Stimulated activated CD4-positive, alpha-beta T cell treated with anti-CD3 and anti-CD28 coated beads, Interleukin-1b, Interleukin-23, amount 100 ng/mL, for 1 hour (primary cell): Measurements from ENCODE around the gene TMEM204.

Experiments used
- DNase-seq, 2 donors: peaks; one replicate each; pipeline ENCODE4 v3.0.0-alpha.2; 2020; ENCODE audit warnings: low read depth in 2 of 2

TMEM204 gene

DNA sequence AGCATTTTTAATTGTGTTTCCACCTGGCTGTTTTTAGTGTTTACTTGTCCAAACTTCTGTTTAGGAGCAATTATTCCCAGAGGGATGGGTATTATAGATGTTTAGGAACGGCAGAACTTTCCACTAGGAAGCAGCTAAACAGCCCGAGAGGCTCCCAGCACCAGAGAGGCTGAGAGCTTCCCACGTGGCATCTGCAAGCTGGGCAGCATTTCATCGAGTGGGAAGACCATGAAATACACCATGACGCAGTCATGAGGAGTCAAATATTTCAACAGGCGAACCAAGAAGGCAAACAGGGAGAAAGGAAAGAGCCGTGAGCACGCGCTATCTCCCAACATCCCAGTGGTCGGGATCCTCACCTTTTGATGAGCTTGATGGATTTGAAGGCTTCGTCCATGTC is 24.1 kb downstream of the TMEM204 start:
- no peak for DNase-seq

DNA sequence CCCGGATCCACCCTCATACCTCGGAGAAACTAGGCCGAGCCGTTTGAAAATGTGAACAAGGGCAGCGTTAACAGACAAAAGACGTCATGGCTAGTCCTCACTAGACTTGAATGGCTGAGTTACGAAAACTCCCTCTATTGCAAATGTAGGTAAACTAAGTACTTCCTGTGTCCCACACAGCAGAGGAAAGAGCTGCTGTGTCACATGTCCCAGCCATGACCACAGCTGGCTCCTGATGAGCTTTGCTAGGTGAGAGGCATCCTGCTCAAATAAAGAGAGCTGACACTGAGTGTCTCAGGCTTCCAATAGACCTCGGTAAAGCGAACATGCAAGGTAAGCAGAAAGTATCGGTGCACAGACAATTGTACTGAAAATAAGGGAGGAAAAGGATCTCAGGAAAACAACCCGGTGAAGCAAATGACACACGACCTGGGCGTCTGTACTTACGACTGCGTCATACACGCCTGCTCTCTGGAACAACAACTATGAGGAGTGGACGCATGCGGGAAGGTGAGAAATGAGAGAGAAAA is 26.0 kb downstream of the TMEM204 start:
- DNase-seq = no peak

DNA sequence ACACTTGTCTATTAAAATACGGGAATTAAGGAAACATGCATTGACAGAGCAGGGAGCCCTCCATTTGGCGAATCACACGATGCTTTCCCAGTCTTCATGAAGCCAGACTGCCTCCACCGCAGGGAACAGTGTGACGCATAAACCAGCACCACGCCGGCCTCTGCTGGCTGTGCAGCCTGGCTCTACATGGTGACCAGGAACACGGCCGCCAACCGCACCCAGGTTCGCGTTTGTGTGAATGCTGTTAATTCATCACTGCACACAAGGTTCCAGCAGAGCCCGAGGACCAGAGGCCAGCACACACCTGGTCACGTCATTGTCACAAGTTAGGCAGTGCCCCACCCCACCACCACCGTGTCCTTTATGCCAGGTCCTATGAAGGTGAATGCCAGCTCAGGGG is 26.7 kb downstream of the TMEM204 start:
- DNase-seq = no peak

DNA sequence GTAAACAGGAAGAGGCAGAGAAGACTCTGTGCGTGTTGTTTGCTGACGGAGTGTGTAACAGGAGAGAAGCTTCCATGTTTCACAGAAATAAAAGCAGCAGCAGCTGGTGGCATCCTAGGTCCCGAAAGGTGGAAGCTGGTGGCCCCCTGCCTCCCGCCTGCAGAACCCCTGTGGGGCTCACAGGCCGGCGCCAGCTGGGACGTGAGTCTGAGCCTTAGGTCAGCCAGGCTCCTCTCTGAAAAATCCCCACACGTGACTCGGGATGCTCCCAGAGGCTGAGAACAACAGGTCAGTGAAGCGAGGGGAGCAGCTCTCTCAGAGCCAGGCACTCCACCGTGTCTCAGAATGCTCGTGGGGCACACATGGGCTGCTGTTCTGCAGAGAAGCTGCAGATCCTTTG is 27.4 kb downstream of the TMEM204 start:
- no peak for DNase-seq

DNA sequence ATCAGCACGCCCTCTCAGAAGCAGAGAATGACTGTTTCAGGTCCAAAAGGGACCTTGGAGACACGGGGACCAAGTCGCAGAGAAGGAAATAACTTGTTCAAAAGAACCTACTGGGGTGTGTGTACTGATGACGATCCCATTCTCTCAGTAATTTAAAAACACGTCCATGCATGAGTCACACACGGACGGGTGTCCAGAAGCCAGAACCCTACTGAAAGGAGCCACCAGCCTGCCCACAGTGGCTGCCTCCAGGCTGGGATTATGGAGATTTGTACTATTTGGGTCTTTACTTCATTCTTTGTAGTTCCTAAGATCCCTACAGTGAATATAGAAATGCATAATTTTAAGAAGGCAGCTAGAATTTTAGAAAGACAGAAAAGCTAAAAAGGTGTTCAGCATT is 27.8 kb downstream of the TMEM204 start:
- no peak for DNase-seq

DNA sequence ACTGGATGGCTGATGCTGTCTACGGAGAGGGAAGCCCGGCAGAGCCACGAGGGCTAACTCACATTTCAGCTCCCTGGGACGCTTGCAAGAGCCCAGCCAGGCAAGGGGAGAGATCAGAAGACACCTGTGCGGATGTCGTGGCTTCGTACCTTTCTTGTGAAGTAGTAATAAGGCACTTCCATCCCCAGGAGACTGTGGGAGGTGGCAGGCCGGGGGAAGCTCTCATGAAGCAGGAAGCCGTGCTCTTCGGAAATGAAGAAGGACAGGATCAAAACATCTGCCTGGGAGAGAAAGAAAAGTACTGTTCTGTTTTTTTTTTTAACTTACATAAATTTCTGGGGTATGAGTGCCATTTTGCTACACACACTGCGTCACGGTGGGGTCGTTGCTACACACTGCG is 28.4 kb downstream of the TMEM204 start:
- no peak for DNase-seq

DNA sequence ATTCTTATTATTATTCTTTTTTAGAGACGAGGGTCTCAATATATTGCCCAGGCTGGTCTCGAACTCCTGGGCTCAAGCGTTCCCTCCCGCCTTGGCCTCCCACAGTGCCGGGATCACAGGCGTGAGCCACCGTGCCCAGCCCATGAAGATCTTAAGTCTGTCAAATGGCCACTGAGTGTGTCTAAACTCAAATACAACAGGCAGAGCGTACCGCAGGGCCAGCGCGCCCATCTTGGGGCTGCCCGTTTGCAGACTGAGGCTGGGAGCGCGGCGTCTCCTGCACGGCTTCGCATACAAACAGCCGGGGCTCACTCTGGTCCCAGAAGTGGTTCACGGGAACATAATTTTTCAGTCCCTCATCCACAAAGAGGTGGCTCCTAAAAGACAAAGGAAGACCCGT is 30.3 kb downstream of the TMEM204 start:
- no peak for DNase-seq

DNA sequence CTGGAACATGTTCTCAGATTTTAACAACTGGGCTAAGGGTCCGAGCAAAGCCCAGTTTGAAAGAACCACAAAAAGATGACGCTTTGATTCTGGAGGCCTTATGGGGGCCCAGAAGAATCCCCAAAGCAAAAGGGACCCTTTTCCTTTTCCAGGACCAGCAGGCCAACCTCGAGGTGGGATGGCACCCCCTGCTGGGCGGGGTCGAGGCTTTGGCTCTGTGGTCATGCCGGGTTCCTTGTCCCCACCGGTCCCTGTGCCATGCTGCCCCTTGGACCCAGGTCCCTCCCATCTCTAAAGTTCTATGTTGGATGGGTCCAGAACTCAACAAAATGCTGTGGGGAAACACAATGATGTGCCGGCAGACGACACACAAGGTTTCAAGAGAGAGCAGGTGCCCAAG is 30.9 kb downstream of the TMEM204 start:
- no peak for DNase-seq

DNA sequence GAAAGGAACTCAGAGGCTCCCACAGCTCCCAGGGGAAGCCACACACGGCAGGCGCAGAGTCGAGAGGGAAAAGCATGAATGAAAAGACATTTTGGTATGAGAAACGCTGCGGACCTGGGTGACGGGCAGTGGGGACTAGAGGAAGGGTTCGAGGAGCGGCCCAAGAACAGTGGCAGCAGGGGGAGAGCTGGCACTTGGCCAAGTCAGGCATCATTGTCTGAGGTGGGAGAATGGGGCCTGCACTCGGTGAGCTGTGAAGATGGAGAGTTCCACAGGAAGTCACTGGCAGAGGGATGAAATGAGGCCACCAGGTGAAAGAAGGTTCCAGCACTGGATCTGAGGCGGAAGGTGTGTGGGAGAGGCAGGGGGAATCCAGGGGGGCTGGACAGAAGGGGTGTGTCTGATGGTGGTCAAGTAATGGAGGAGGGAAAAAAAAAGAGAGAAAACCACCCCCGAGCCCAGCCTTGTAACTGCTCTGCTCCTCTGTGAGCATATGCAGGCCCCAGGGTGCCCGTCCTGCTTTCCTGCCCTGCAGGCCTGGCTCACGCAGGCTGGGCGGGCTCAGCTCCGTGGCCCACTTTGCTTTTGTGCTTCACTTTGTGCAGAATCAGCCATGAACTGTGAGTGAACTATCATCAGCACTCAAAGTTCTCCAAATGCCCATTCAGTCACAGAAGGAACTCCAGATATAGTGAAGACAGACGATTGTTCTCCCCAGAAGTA is 31.8 kb downstream of the TMEM204 start:
- DNase-seq = no peak

DNA sequence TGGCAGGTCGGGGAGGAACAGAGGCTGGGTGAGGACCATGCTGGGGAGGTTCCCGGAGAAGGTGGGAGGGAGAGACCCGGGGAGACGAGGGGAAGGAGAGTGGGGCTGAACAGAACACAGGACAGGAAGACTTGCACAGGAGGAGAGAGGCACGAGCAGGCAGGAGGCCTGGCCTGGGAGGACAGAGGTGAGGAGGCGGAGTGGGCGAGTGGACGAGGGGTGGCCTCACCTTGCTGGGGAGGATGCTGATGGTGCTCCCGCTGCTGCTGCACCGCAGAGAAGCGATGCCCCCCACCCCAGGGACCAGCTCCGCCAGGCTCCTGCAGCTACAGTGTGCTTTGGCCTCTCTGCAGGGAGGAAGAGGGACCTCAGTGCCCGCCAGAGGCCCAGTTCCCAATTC is 34.5 kb downstream of the TMEM204 start:
- no peak for DNase-seq

DNA sequence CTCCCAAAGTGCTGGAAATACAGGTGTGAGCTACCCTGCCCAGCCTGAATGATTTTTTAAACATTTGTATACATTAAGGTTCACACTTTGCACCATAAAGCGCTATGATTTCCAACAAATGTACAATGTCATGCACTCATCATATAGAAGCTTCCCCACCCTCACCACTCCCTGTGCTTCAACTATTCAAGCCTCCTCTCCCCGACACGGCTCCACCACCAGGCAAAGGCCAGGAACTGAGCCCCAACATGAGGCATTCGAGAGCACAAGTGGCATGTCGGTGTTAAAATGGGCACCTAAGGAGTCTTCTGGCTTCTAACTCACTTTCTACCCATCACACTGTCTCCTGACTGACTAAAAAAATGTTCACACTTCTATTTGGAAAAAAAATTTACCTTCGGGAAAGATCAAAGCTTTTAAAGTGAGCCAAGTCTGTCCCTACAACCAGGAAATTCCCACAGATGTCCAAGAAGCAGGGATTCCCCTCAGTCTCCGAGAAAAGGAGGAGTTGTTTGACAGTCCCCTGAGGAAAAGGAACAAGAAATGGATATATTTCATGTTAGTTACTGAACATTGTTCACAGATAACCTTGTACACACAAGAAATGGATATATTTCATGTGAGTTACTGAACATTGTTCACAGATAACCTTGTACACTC is 37.7 kb downstream of the TMEM204 start:
- DNase-seq = no peak

DNA sequence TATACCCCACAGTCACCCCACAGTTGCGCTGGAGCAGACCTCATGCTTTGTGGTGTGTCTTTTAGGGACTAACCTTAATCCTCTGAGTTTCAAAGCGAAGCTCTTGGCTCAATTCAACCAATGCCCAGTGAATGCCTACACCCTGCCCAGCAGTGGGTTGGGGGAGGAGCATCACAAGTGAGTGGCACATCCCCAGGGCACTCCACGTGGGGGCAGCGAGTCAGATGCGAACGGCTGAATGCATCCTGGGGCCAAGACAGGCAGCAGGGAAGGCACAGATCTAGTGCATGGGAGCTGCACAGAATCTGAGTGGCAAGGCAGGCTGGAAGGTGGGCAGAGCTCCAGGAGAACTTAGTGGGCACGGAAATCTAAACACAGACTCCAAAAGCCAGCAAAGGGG is 39.2 kb downstream of the TMEM204 start:
- no peak for DNase-seq

DNA sequence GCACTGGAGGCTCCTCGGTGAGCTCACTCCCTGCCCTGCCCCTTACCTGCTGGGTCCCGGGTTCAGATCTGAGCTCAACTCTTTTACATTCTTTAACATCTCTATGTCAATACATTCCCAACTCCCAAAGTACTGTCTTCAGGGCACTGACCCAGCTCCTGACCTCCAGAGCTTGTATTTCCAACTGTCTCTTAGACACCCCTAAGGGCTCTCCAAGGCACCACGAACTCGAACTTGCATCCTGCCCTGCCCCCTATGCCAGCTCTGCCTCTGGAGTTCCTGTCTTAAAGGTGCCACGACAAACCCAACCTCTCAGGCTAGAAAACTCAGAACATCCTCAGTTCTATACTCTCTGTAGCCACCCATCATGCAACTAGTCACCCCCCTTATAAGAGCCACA is 39.8 kb downstream of the TMEM204 start:
- no peak for DNase-seq

DNA sequence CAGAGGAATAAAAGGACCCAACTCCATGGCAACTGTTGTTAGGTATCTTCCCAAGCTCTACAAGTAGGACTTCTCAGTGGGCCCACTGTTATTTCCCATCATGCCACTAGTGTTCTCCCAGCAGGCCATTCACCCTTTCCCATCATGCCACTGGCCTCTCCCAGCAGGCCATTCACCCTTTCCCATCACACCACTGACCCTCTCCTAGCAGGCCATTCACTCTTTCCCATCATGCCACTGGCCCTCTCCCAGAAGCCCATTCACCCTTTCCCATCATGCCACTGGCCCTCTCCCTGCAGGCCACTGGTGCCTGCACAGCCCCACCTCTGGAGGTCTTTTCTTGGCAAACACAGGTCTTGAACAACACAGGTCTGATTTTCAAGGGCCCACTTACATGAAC is 42.1 kb downstream of the TMEM204 start:
- no peak for DNase-seq

DNA sequence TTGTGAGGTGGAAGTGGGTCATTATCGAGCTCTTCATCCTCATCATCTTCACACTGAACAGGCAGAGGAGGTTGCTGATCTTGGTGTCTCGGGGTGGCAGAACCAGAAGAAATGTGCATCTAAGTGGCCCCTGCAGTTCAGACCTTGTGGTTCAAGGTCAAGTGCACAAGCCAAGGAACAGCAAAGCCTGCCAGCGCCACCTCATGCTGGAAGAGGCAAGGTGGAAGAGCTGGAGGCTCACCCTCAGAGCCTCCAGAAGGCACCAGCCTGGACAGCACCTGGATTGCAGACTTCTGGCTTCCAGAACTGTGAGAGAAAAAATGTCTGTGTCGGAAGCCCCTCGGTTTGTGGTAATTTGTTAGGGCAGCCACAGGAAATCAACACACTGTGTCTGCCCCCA is 45.7 kb downstream of the TMEM204 start:
- DNase-seq = no peak

DNA sequence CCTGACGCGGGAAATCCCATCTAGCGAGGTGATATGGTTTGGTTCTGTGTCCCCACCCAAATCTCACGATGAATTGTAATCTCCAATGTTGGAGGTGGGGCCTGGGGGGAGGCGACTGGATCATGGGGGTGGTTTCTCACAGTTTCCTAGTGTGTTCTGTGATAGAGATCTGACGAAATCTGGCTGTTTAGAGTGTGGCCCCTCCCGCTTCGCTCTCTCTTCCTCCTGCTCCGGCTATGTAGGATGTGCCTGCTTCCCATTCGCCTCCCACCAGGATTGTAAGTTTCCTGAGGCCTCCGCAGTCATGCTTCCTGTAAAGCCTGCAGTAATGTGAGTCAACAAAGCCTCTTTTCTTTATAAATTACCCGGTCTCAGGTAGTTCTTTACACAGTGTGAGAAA is 46.8 kb downstream of the TMEM204 start:
- DNase-seq = no peak

DNA sequence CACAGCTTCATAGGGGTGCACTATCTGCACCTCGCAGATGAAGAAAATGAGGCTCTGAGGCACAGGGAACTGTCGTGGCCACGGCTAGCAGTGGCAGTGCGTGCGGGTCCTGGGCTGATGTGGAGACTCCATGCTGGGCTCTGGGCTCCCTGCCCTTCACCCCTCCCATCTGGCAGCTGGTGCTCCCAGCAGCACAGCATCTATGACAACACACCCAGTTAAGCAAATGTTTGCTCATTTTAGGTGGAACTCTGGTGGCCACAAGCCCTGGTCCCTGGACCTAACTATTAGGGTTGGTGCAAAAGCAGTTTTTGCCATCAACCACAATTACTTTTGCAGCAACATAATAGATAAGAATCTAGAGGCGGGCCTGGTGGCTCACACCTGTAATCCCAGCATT is 47.5 kb downstream of the TMEM204 start:
- no peak for DNase-seq

DNA sequence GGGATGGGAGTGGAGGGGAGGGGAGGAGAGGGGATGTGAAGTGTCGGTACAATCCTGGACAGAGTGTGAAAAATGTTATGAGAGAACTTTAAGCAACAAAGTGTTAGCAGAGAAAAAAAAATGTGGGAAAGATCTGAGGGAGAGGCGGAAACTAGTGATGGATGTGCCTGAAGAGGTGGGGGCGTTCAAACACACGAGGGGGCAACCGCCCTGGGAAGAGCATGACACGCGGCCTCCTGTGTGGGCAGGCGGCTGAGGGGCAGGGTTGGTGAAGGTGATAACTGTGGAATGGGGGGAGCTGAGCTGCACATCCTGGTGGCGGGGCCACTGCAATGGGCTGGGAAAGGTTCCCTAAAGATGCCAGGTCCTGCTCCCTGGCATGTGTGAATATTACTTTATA is 48.3 kb downstream of the TMEM204 start:
- no peak for DNase-seq

DNA sequence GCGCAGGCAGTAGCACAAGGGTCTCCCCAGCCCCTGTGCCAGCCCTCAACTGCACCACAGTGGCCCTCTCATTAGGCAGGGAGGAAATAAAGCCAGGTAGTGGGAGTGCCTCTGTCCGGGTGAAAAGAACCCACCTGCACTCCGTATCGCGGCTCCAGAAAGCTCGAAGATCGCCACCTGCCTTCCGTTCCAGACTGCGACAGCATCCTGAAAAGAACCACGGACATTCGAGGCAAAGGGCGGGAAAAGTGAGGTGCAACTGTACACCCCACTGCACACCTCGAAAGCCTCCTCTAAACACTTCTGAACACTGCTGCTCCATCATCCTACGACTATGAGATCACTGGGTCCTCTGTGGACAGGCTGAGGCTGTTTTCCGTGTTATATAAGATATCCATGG is 49.7 kb downstream of the TMEM204 start:
- no peak for DNase-seq

DNA sequence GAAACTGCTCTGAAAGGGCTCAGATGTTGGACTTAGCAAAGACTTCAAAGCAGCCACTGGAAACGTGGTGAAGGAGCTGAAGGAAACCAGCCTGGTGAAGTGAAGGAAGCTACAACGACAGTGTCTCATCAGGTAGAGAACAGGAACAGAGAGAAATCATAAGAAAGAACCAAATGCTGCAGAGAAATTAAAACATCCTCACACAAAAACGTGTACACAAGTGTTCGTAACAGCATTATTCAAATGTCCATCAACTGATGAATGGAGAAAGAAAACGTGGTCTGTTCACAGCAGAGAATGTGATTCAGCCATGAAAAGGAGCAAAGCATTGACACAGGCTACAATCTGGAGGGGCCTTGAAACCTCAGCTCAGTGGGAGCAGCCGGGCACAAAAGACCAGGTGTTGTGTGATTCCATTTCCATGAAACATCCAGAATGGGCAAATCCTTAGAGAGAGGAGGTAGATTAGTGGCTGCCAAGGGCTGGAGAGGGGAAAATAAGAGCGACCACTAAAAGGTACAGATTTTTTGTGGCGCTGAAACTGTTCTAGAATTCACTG is 51.5 kb downstream of the TMEM204 start:
- no peak for DNase-seq

DNA sequence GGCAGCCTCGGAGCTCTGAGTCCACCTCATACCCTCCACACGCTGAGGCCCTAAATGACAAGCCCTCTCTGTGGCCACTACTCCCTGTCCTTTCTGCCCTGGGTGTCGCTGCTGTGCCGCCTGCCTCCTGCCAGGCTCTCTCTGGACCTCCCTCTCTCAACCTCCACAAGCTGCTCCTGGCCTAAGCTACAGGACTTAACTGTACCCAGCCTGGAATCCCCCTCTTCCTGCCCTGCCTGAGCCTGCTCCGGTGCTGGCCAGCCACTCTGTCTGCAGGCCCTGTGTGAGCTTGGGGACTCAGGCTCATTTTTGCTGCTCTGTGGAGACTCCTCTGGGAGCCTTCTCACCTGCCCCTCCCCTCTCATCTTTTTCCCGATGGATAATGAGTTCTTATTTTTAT is 56.9 kb downstream of the TMEM204 start:
- no peak for DNase-seq

DNA sequence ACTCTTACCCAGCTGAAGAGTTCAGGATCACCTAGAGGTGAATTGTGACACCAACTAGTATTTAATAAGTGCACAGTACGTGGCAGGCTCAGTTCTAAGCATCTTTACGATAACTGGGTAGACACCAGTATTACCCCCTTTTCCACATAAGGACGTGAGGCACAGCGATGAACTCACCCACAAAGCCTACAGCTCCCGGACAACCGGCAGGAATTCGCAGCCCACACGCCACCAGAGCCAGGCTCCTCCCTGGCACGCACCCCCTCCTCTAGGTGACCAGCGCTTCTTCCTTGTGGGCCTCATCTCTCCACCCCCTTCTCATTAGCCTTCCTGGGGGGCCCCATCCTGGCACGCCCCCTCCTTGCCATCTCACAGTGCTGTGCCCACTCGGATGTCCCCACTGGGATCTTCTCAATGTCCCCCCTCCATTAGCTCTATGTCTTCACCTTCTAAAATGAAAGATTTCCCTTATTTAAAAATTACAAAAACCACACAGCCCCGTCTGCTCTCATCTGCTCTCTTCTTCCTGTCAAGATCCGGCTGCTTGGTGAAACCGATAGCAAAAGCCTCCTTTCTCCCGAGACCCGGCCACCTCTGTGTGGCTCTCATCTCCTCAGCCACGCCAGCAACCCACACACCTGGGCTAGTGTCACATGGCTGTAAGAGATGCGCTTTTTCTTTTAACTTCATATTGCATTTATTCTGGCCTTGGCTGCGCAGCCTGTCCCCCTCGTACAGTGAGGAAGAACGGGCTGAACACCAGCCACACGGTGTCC is 57.7 kb downstream of the TMEM204 start:
- no peak for DNase-seq

DNA sequence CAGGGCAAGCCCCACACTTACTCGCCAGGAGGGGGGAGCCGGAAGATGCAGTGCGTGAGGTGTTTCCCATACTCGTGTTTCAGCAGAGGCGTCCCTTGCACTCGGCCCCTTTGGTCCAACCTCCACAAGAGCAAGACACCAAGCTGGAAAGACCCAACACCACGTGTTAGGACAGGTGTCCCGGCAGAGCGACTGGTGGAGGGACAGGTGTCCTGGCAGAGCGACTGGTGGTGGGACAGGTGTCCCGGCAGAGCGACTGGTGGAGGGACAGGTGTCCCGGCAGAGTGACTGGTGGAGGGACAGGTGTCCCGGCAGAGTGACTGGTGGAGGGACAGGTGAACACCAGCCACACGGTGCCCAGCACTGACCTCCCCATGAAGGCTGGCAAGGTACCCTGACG is 59.0 kb downstream of the TMEM204 start:
- no peak for DNase-seq
